RWPE2 (cell line): ENCODE measurements around the gene SPTBN4.

Experiments used
- ATAC-seq: fragments of 200-7000 bp; cut with Tn5 transposase; 3 replicates; pipeline ENCODE4 v1.9.1; 2021; ENCODE audit warnings: low read depth
- DNase-seq: peaks from one replicate; pipeline ENCODE4 v3.0.0-alpha.2; 2020; ENCODE audit warnings: low spot score
- H3K27ac ChIP-seq: fragments of 450-650 bp; 2 replicates; pipeline ENCODE4 v1.5.1; 2017; ENCODE audit warnings: mild to moderate bottlenecking; ENCODE audit not compliant: poor library complexity, severe bottlenecking
- H3K27me3 ChIP-seq: fragments of 250-450 bp; sonication (Bioruptor Pico); 2 replicates; pipeline ENCODE4 v1.5.1; 2021; ENCODE audit warnings: mild to moderate bottlenecking, moderate library complexity; ENCODE audit not compliant: insufficient read depth, poor library complexity, severe bottlenecking
- H3K36me3 ChIP-seq: fragments of 250-450 bp; sonication (Bioruptor Pico); 2 replicates; pipeline ENCODE4 v1.5.1; 2020; ENCODE audit warnings: low read depth, mild to moderate bottlenecking, moderate library complexity
- H3K4me1 ChIP-seq: fragments of 250-450 bp; sonication (Bioruptor Pico); 2 replicates; pipeline ENCODE4 v1.5.1; 2021; ENCODE audit warnings: mild to moderate bottlenecking, moderate library complexity; ENCODE audit not compliant: insufficient read depth, poor library complexity, severe bottlenecking
- H3K4me3 ChIP-seq: fragments of 250-450 bp; sonication (Bioruptor Pico); 2 replicates; pipeline ENCODE4 v1.5.1; 2021; ENCODE audit warnings: mild to moderate bottlenecking, moderate library complexity; ENCODE audit not compliant: severe bottlenecking
- H3K9me3 ChIP-seq: fragments of 250-450 bp; sonication (Bioruptor Pico); 2 replicates; pipeline ENCODE4 v1.5.1; 2021; ENCODE audit warnings: mild to moderate bottlenecking, moderate library complexity; ENCODE audit not compliant: severe bottlenecking
- CTCF ChIP-seq: fragments of 450-650 bp; IDR thresholded peaks from one replicate; pipeline ENCODE4 v1.5.1; 2017; ENCODE audit warnings: mild to moderate bottlenecking, moderate library complexity; ENCODE audit not compliant: poor library complexity, severe bottlenecking

SPTBN4 gene

DNA sequence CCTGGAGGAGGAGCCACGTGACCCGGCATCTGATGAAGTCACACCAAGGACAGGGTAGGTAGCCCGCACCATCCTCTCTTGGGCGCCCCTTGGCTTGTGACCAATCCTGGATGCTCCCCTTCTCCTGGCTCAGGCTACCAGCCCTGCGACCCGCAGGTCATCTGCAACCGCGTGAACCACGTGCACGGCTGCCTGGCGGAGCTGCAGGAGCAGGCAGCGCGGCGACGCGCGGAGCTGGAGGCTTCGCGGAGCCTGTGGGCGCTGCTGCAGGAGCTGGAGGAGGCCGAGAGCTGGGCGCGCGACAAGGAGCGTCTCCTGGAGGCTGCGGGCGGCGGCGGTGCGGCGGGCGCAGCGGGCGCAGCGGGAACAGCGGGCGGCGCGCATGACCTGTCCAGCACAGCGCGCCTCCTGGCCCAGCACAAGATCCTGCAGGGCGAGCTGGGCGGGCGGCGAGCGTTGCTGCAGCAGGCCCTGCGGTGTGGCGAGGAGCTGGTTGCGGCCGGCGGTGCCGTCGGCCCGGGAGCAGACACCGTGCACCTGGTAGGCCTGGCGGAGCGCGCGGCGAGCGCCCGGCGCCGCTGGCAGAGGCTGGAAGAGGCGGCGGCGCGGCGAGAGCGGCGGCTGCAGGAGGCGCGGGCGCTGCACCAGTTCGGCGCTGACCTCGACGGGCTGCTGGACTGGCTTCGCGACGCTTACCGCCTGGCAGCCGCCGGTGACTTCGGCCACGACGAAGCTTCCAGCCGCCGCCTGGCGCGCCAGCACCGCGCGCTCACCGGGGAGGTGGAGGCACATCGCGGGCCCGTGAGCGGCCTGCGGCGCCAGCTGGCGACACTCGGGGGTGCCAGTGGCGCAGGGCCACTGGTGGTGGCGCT, 45.9 kb downstream of the SPTBN4 start:
- H3K4me1 ChIP-seq, result no peaks in the 10 kb centered on the region
- DNase-seq, result no peak
- H3K4me3 ChIP-seq, result no peak overlapping the region
- H3K9me3 ChIP-seq, result no peaks in the 10 kb centered on the region
- peaks cover 31% of the 10 kb centered on the region for H3K27me3 ChIP-seq
- no peak overlapping the region for H3K27ac ChIP-seq
- TF ChIP-seq CTCF, result no peak
- ATAC-seq, result peak; percentile 10; the same call in 2 of the 3 replicates
- no peaks in the 10 kb centered on the region for H3K36me3 ChIP-seq

GRCh38 chr19:40513345-40513678, 46.5 kb downstream of the SPTBN4 start:
- no peak for TF ChIP-seq CTCF
- no peaks in the 10 kb centered on the region for H3K36me3 ChIP-seq
- DNase-seq (no peak), ATAC-seq (no peak)
- no peaks in the 10 kb centered on the region for H3K4me1 ChIP-seq
- no peak overlapping the region for H3K27ac ChIP-seq
- no peak overlapping the region for H3K4me3 ChIP-seq
- no peaks in the 10 kb centered on the region for H3K9me3 ChIP-seq
- peaks cover 31% of the 10 kb centered on the region for H3K27me3 ChIP-seq

DNA sequence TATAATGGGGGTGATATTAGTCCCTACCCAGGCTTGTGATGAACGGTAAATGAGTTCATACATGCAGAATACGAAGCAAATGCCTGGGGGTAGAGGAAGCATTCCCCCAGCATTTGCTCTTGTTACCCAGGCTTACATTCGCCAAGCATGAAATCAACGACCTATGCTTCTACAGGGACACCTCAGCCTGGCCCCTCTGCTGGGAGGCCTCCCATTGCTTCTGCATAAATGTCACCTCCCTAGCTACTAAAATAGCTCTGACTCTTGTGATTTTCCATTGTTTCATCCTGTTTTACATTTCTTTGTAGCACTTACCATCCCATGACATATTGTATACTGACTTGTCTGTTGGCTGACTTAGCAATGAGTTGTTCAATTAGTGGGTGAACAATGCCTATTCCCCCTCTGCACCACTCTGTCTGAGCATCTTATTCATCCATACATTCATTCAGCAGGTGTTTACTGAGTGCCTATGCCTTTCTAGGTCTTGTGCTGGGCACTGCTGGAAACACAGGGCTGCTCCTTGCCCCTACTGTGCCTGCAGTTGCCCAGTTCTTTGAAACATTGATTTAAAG, 47.0 kb downstream of the SPTBN4 start:
- H3K27ac ChIP-seq, result no peak overlapping the region
- H3K4me1 ChIP-seq, result no peaks in the 10 kb centered on the region
- peaks cover 32% of the 10 kb centered on the region for H3K27me3 ChIP-seq
- H3K4me3 ChIP-seq, result no peak overlapping the region
- H3K36me3 ChIP-seq, result no peaks in the 10 kb centered on the region
- no peaks in the 10 kb centered on the region for H3K9me3 ChIP-seq
- TF ChIP-seq CTCF, result no peak
- no peak for DNase-seq
- no peak for ATAC-seq

DNA sequence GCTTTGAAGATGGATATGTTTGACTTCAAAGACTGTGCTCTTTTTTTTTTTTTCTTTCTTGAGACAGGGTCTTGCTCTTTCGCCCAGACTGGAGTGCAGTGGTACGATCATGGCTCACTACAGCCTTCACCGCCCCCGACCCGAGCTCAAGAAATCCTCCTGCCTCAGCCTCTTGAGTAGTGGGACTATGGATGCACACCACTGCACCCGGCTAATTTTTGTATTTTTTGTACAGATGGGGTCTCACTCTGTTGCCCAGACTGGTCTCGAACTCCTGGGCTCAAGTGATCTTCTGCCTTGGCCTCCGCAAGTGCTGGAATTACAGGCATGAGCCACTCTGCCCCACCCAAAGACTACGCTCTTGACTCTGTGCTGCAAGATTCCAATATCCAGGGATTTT, 50.4 kb downstream of the SPTBN4 start:
- DNase-seq, result no peak
- TF ChIP-seq CTCF, result no peak
- Histone ChIP-seq H3K4me1 (no peaks in the 10 kb centered on the region), H3K27ac (no peak overlapping the region), H3K4me3 (no peak overlapping the region), H3K9me3 (no peaks in the 10 kb centered on the region), H3K27me3 (peaks cover 26% of the 10 kb centered on the region), H3K36me3 (no peaks in the 10 kb centered on the region)
- ATAC-seq, result no peak
